Fibroblast of peridontal ligament (primary cell): ENCODE results near the gene NRCAM.
A peak's percentile ranks its signal among the peaks of the same experiment; 100 is the strongest.

Experiments used
- DNase-seq: peaks from one replicate; pipeline ENCODE4 v3.0.0-alpha.2; 2010; ENCODE audit errors: extremely low read depth

NRCAM gene

GRCh38 chr7:108156897-108157605 is 299.2 kb downstream of the NRCAM start:
- peak; percentile 10 for DNase-seq

GRCh38 chr7:108152198-108152597 is 304.0 kb downstream of the NRCAM start:
- DNase-seq: no peak

GRCh38 chr7:108149908-108150307 is 306.3 kb downstream of the NRCAM start:
- DNase-seq: no peak

- no peak for DNase-seq
Observed at GRCh38 chr7:108149119-108149518, 307.1 kb downstream of the NRCAM start.

- no peak for DNase-seq
Observed at GRCh38 chr7:108147031-108147563, 309.1 kb downstream of the NRCAM start.

- DNase-seq: peak; percentile 94
Observed at GRCh38 chr7:108146070-108146842, 310.0 kb downstream of the NRCAM start.

- DNase-seq: no peak
Observed at GRCh38 chr7:108145401-108145800, 310.8 kb downstream of the NRCAM start.

- no peak for DNase-seq
Observed at GRCh38 chr7:108144931-108145330, 311.3 kb downstream of the NRCAM start.

- DNase-seq: no peak
Observed at GRCh38 chr7:108143658-108144420, 312.4 kb downstream of the NRCAM start.

- no peak for DNase-seq
Observed at GRCh38 chr7:108142675-108143259, 313.5 kb downstream of the NRCAM start.

- no peak for DNase-seq
Observed at GRCh38 chr7:108142180-108142579, 314.1 kb downstream of the NRCAM start.

- DNase-seq: no peak
Observed at GRCh38 chr7:108140671-108141070, 315.6 kb downstream of the NRCAM start.

- peak; percentile 8 for DNase-seq
Observed at GRCh38 chr7:108138911-108139310, 317.3 kb downstream of the NRCAM start.

GRCh38 chr7:108137993-108138392 is 318.2 kb downstream of the NRCAM start:
- no peak for DNase-seq

GRCh38 chr7:108137040-108137439 is 319.2 kb downstream of the NRCAM start:
- DNase-seq: no peak

- no peak for DNase-seq
Observed at GRCh38 chr7:108136191-108136688, 320.0 kb downstream of the NRCAM start.

GRCh38 chr7:108135446-108136190 is 320.6 kb downstream of the NRCAM start:
- DNase-seq: no peak

- DNase-seq: no peak
Observed at GRCh38 chr7:108134486-108134885, 321.8 kb downstream of the NRCAM start.

- no peak for DNase-seq
Observed at GRCh38 chr7:108132551-108133265, 323.5 kb downstream of the NRCAM start.

- DNase-seq: no peak
Observed at GRCh38 chr7:108130261-108130660, 326.0 kb downstream of the NRCAM start, which contains the start of gene LAMB4. LAMB4 (minus strand) TSS chr7:108130361; CDS start chr7:108123164, 7,197 bp downstream.
